Spinal cord (tissue), 10 donors: Measurements from ENCODE around the gene SLC4A11. TPM values are rescaled to one million over a fixed set of nuclear protein-coding genes. Genes with fewer than 3 reads are reported as not detected.

Experiments
- DNase-seq, 6 donors: peaks; one replicate each; pipeline versions ENCODE4 v3.0.0 to v3.0.0-alpha.2; 2013 to 2015; ENCODE audit warnings: low spot score in 6 of 6, low read depth in 4 of 6
- H3K27ac ChIP-seq: one replicate; pipeline ENCODE4 v1.5.1; 2013; ENCODE audit warnings: low read depth, low read length, control low read depth
- H3K27me3 ChIP-seq: one replicate; pipeline ENCODE4 v1.6.1; 2013; ENCODE audit warnings: low read length; ENCODE audit not compliant: control insufficient read depth, insufficient read depth
- H3K36me3 ChIP-seq: one replicate; pipeline ENCODE4 v1.6.1; 2013; ENCODE audit warnings: low read length; ENCODE audit not compliant: control insufficient read depth, insufficient read depth
- H3K4me1 ChIP-seq: one replicate; pipeline ENCODE4 v1.6.1; 2013; ENCODE audit warnings: low read length; ENCODE audit not compliant: control insufficient read depth, insufficient read depth
- H3K4me3 ChIP-seq: one replicate; pipeline ENCODE4 v1.5.1; 2013; ENCODE audit warnings: low read depth, low read length, control low read depth
- H3K9me3 ChIP-seq: one replicate; pipeline ENCODE4 v1.6.1; 2013; ENCODE audit warnings: low read length; ENCODE audit not compliant: control insufficient read depth, insufficient read depth
- WGBS: methylation state at CpG from one replicate; pipeline ENCODE4 v1.1.5; 2013; ENCODE audit warnings: missing lambda C conversion rate; ENCODE audit not compliant: insufficient coverage; 5-methylcytosine and 5-hydroxymethylcytosine counted together
- long read RNA-seq, 4 donors: transcript quantifications; one replicate each; lab custom pipeline, GENCODE V29; 2026
- polyA plus RNA-seq, 2 donors: library from polyadenylated mRNA; unstranded; fragments of 120-200 nt; gene quantifications; one replicate each; pipeline ENCODE4 v1.2.1, GENCODE V29; 2013; ENCODE audit not compliant: insufficient read length in 2 of 2
- total RNA-seq, 2 donors: library from RNA; depleted of rRNA in 1 of 2; stranded (reverse); fragments of 120-200 nt in 1 of 2; fragments of >200 nt in 1 of 2; gene quantifications; one replicate each; pipeline versions ENCODE4 v1.2.3 to v1.2.4, GENCODE V29; 2013 to 2014
- donor health status: healthy.

SLC4A11 gene
- total RNA-seq (under 1 TPM; 0.20 to 0.50 TPM), polyA plus RNA-seq (1 to 10 TPM in 1 of 2 donors, under 1 TPM in 1; 0.44 to 1.3 TPM)
- long read RNA-seq, donor 1, result 0 reads
- long read RNA-seq, donor 2, result 0 reads
- long read RNA-seq, donor 3, result 0 reads
- long read RNA-seq, donor 4, result 0 reads

GRCh38 chr20:3239026-3239866 is at the start of gene SLC4A11:
Gene SLC4A11 (minus strand): TSS chr20:3239190. CDS start chr20:3239137, 53 bp downstream.
- peak in 2 of 6 donors; percentile 47 to 48 for DNase-seq
- under 1% methylated on average over 107 of the region's 107 CpGs for WGBS
- Histone ChIP-seq H3K4me1 (peaks cover 24% of the 10 kb centered on the region), H3K27ac (no peak within 1 kb of the TSS), H3K9me3 (no peaks in the 10 kb centered on the region), H3K36me3 (no peaks in the 10 kb centered on the region), H3K4me3 (peak within 1 kb of the TSS; percentile 31), H3K27me3 (peaks cover 63% of the 10 kb centered on the region)

- peak in 3 of 6 donors; percentile 4 to 80 (median 5) for DNase-seq
- H3K4me1 ChIP-seq, result no peaks in the 10 kb centered on the region
- 50% methylated on average over 3 of the region's 7 CpGs for WGBS
- H3K9me3 ChIP-seq, result no peaks in the 10 kb centered on the region
- no peaks in the 10 kb centered on the region for H3K27me3 ChIP-seq
- peaks cover 72% of the 10 kb centered on the region for H3K36me3 ChIP-seq
- no peak overlapping the region for H3K27ac ChIP-seq
- no peak overlapping the region for H3K4me3 ChIP-seq
These were observed 44.3 kb upstream of the SLC4A11 start for GRCh38 chr20:3283222-3283820.

- peaks cover 72% of the 10 kb centered on the region for H3K36me3 ChIP-seq
- 90% methylated on average over 2 of the region's 6 CpGs for WGBS
- H3K9me3 ChIP-seq, result no peaks in the 10 kb centered on the region
- no peaks in the 10 kb centered on the region for H3K27me3 ChIP-seq
- no peaks in the 10 kb centered on the region for H3K4me1 ChIP-seq
- DNase-seq, result no peak
- H3K27ac ChIP-seq, result no peak overlapping the region
- H3K4me3 ChIP-seq, result no peak overlapping the region
These were observed 43.6 kb upstream of the SLC4A11 start for GRCh38 chr20:3282271-3283221.

GRCh38 chr20:3281437-3281836 is 42.4 kb upstream of the SLC4A11 start:
- no peak for DNase-seq
- Histone ChIP-seq H3K9me3 (no peaks in the 10 kb centered on the region), H3K36me3 (peaks cover 67% of the 10 kb centered on the region), H3K4me1 (no peaks in the 10 kb centered on the region), H3K27ac (no peak overlapping the region), H3K4me3 (no peak overlapping the region), H3K27me3 (no peaks in the 10 kb centered on the region)

GRCh38 chr20:3279761-3280160 is 40.8 kb upstream of the SLC4A11 start:
- Histone ChIP-seq H3K4me1 (peaks cover 11% of the 10 kb centered on the region), H3K27me3 (no peaks in the 10 kb centered on the region), H3K27ac (no peak overlapping the region), H3K36me3 (peaks cover 74% of the 10 kb centered on the region), H3K4me3 (no peak overlapping the region), H3K9me3 (no peaks in the 10 kb centered on the region)
- WGBS, result no CpG with 5 or more reads among the region's 1 CpG
- DNase-seq, result no peak

GRCh38 chr20:3277686-3278465 is 38.9 kb upstream of the SLC4A11 start:
- WGBS, result 84% methylated on average over 6 of the region's 7 CpGs
- no peak overlapping the region for H3K27ac ChIP-seq
- DNase-seq, result no peak
- no peaks in the 10 kb centered on the region for H3K27me3 ChIP-seq
- H3K36me3 ChIP-seq, result peaks cover 78% of the 10 kb centered on the region
- H3K4me3 ChIP-seq, result no peak overlapping the region
- peaks cover 11% of the 10 kb centered on the region for H3K4me1 ChIP-seq
- H3K9me3 ChIP-seq, result no peaks in the 10 kb centered on the region

- Histone ChIP-seq H3K36me3 (peaks cover 77% of the 10 kb centered on the region), H3K27ac (no peak overlapping the region), H3K27me3 (no peaks in the 10 kb centered on the region), H3K9me3 (no peaks in the 10 kb centered on the region), H3K4me3 (no peak overlapping the region), H3K4me1 (peaks cover 11% of the 10 kb centered on the region)
- no peak for DNase-seq
- 0% methylated on average over 1 of the region's 1 CpG for WGBS
These were observed 37.7 kb upstream of the SLC4A11 start for GRCh38 chr20:3276680-3277015.

GRCh38 chr20:3275966-3276679 is 37.1 kb upstream of the SLC4A11 start:
- DNase-seq, result peak in 4 of 6 donors; percentile 7 to 77 (median 42)

More at GRCh38 chr20:3275966-3276679, 37.1 kb upstream of the SLC4A11 start:
- Histone ChIP-seq H3K4me3 (no peak overlapping the region), H3K27ac (no peak overlapping the region), H3K9me3 (no peaks in the 10 kb centered on the region), H3K4me1 (peaks cover 11% of the 10 kb centered on the region), H3K36me3 (peaks cover 75% of the 10 kb centered on the region), H3K27me3 (no peaks in the 10 kb centered on the region)
- WGBS, result no CpG with 5 or more reads among the region's 2 CpGs
